Vagina (tissue), 2 donors: ENCODE results near the gene VEZT. TPM values are rescaled to one million over a fixed set of nuclear protein-coding genes. Genes with fewer than 3 reads are reported as not detected.
A peak's percentile ranks its signal among the peaks of the same experiment; 100 is the strongest.

Experiments used
- DNase-seq, 2 donors: peaks; one replicate each; pipeline ENCODE4 v3.0.0-alpha.2; 2017; ENCODE audit errors: extremely low spot score in 2 of 2
- H3K27ac ChIP-seq: fragments of 200-600 bp; sonication (generic); one replicate; pipeline ENCODE4 v1.5.1; 2019
- H3K27me3 ChIP-seq: fragments of 200-600 bp; sonication (generic); one replicate; pipeline ENCODE4 v1.5.1; 2019
- H3K36me3 ChIP-seq, 2 donors: fragments of 200-600 bp; sonication (generic); one replicate each; pipeline ENCODE4 v1.5.1; 2017 to 2019
- H3K4me1 ChIP-seq: fragments of 200-600 bp; sonication (generic); one replicate; pipeline ENCODE4 v1.5.1; 2019
- H3K4me3 ChIP-seq, 2 donors: fragments of 200-600 bp; sonication (generic); 1 replicate in 1 of 2; 2 replicates in 1 of 2; pipeline ENCODE4 v1.5.1; 2016 to 2019
- H3K9me3 ChIP-seq: fragments of 200-600 bp; sonication (generic); one replicate; pipeline ENCODE4 v1.5.1; 2019
- CTCF ChIP-seq, 3 experiments: fragments of 450-650 bp in 2 of 3; fragments of 200-600 bp in 1 of 3; sonication (generic) in 1 of 3; IDR thresholded peaks; one replicate each; pipeline ENCODE4 v1.5.1; 2017 to 2019; ENCODE audit warnings: antibody characterized with exemption in 3 of 3, mild to moderate bottlenecking in 2 of 3, moderate library complexity in 2 of 3
- POLR2A ChIP-seq, 2 donors: fragments of 450-650 bp; IDR thresholded peaks; one replicate each; pipeline ENCODE4 v1.6.1; 2017; ENCODE audit warnings: antibody characterized with exemption in 2 of 2, mild to moderate bottlenecking in 2 of 2, moderate library complexity in 2 of 2
- POLR2AphosphoS5 ChIP-seq, 2 donors: sonication (generic); formaldehyde crosslinking; IDR thresholded peaks; one replicate each; pipeline ENCODE4 v1.9.0; 2017; ENCODE audit warnings: antibody characterized with exemption in 2 of 2, mild to moderate bottlenecking in 2 of 2, low read depth in 1 of 2; ENCODE audit not compliant: insufficient read depth in 1 of 2
- intact Hi-C: fragments of 100-400 bp; cut with DNase I; formaldehyde crosslinking; loops from one replicate; pipeline ENCODE4 v1.15.1; 2023
- total RNA-seq: library from RNA; depleted of rRNA; stranded (reverse); fragments of >200 nt; gene quantifications from one replicate; pipeline ENCODE4 v1.2.3, GENCODE V29; 2016

VEZT gene
- total RNA-seq, 1 donor from 2014 or later, result 63.3 TPM

GRCh38 chr12:95177201-95177768 is 40.3 kb upstream of the VEZT start:
- no peak overlapping the region for H3K4me3 ChIP-seq
- DNase-seq, result no peak
- no peak overlapping the region for H3K27ac ChIP-seq
- peaks cover 17% of the 10 kb centered on the region for H3K4me1 ChIP-seq
- TF ChIP-seq POLR2AphosphoS5 (IDR thresholded peaks at IDR 0.05; ENCODE audit: insufficient read depth in 1 of 2, low read depth in 1 of 2) (no peak), CTCF (IDR thresholded peaks at IDR 0.05) (no peak), POLR2A (IDR thresholded peaks at IDR 0.05) (no peak)
- no peaks in the 10 kb centered on the region for H3K27me3 ChIP-seq
- H3K9me3 ChIP-seq, result no peaks in the 10 kb centered on the region
- intact Hi-C loops, result no loop called here
- no peaks in the 10 kb centered on the region for H3K36me3 ChIP-seq

- peaks cover 13% of the 10 kb centered on the region for H3K4me1 ChIP-seq
- no peaks in the 10 kb centered on the region for H3K36me3 ChIP-seq
- TF ChIP-seq POLR2AphosphoS5 (IDR thresholded peaks at IDR 0.05; ENCODE audit: insufficient read depth in 1 of 2, low read depth in 1 of 2) (peak in 1 of 2 donors; percentile 45), CTCF (IDR thresholded peaks at IDR 0.05) (no peak)
- intact Hi-C loops, result no loop called here
- no peak overlapping the region for H3K4me3 ChIP-seq
- H3K9me3 ChIP-seq, result no peaks in the 10 kb centered on the region
- H3K27me3 ChIP-seq, result no peaks in the 10 kb centered on the region
- no peak for DNase-seq
- H3K27ac ChIP-seq, result no peak overlapping the region
These were observed 39.5 kb upstream of the VEZT start for GRCh38 chr12:95178136-95178535.

- Histone ChIP-seq H3K27ac (no peak overlapping the region), H3K4me3 (no peak overlapping the region), H3K4me1 (peaks cover 4% of the 10 kb centered on the region), H3K36me3 (no peaks in the 10 kb centered on the region), H3K9me3 (no peaks in the 10 kb centered on the region), H3K27me3 (no peaks in the 10 kb centered on the region)
- TF ChIP-seq CTCF (IDR thresholded peaks at IDR 0.05) (no peak), POLR2A (IDR thresholded peaks at IDR 0.05) (no peak), POLR2AphosphoS5 (IDR thresholded peaks at IDR 0.05; ENCODE audit: insufficient read depth in 1 of 2, low read depth in 1 of 2) (no peak)
- DNase-seq, result no peak
- intact Hi-C loops, result no loop called here
These were observed 38.6 kb upstream of the VEZT start for GRCh38 chr12:95179011-95179410.

GRCh38 chr12:95181103-95181502 is 36.5 kb upstream of the VEZT start:
- no peaks in the 10 kb centered on the region for H3K9me3 ChIP-seq
- no peak overlapping the region for H3K27ac ChIP-seq
- H3K36me3 ChIP-seq, result no peaks in the 10 kb centered on the region
- no peaks in the 10 kb centered on the region for H3K27me3 ChIP-seq
- no peak for TF ChIP-seq CTCF (IDR thresholded peaks at IDR 0.05)
- no peak for TF ChIP-seq POLR2AphosphoS5 (IDR thresholded peaks at IDR 0.05; ENCODE audit: insufficient read depth in 1 of 2, low read depth in 1 of 2)
- no peak for TF ChIP-seq POLR2A (IDR thresholded peaks at IDR 0.05)
- intact Hi-C loops, result no loop called here
- H3K4me3 ChIP-seq, result no peak overlapping the region
- H3K4me1 ChIP-seq, result no peaks in the 10 kb centered on the region
- no peak for DNase-seq

- no peak for DNase-seq
- no peaks in the 10 kb centered on the region for H3K4me1 ChIP-seq
- no peaks in the 10 kb centered on the region for H3K9me3 ChIP-seq
- intact Hi-C loops, result no loop called here
- H3K4me3 ChIP-seq, result no peak overlapping the region
- H3K36me3 ChIP-seq, result no peaks in the 10 kb centered on the region
- H3K27me3 ChIP-seq, result no peaks in the 10 kb centered on the region
- no peak overlapping the region for H3K27ac ChIP-seq
- TF ChIP-seq POLR2A (IDR thresholded peaks at IDR 0.05) (no peak), POLR2AphosphoS5 (IDR thresholded peaks at IDR 0.05; ENCODE audit: insufficient read depth in 1 of 2, low read depth in 1 of 2) (no peak), CTCF (IDR thresholded peaks at IDR 0.05) (no peak)
These were observed 34.7 kb upstream of the VEZT start for GRCh38 chr12:95182868-95183415.
